ENCODE results near the gene SIRT3. TPM values are rescaled to one million over a fixed set of nuclear protein-coding genes. Genes with fewer than 3 reads are reported as not detected.

SIRT3 gene
- total and polyA plus RNA-seq, 2 of the 13 experiments (the other 11 are each of a cell fraction or from before 2014, with no cell fraction given), result 15.1 to 18.2 TPM

DNA sequence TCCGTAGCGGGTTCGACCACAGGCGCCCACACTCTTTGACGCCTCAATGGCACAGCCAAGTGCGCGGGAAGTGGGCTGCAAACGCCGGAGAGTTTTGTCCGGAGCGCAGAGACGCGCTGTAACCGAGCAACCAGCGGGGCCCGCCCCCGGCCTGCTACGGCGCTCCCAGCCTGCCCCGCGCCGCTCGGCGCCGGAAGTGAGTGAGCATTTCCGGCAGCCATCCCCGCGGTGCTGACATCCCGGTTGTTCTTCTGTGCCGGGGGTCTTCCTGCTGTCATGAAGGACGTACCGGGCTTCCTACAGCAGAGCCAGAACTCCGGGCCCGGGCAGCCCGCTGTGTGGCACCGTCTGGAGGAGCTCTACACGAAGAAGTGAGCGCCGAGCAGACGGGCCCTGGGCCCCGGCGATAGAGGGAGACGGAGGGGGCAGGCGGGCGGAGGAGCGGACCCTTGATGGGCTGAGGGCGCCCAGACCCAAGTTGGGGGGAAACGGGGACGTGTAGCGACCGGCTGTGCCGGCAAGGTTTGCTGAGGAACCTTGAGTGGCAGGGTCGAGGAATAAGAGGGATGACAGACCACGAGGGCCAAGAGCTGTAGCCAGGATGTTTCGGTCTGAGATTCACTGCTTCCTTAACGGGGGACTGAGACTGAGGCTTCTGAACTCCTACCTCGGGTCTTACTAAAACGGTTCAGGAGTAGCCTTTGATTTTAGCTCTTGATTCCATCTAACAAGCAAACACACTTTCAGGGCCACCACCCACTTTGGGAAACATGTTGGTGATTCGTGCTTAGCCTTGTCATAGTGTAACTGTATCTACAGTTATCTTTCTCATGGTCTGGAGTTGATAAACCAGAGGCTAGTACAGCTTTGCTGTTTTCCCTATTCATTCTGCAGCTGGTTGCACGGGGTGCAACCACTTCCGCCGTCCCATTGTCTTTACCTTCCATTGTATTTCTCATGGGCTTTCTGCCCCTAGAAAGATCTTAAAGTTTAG, 929 bp upstream of the SIRT3 start, which contains the start of gene PSMD13 (continued):
- TF ChIP-seq RXRB (CRISPR knock-in tag; IDR thresholded peaks at IDR 0.05; ENCODE audit: borderline replicate concordance), result peak; percentile 44
- TF ChIP-seq ISX (CRISPR knock-in tag; conservative IDR thresholded peaks at IDR 0.05), result no peak
- TF ChIP-seq NCOA1 (CRISPR knock-in tag; IDR thresholded peaks at IDR 0.05), result no peak
- peak; percentile 76 for TF ChIP-seq XRCC5 (optimal IDR thresholded peaks at IDR 0.05; ENCODE audit: low read length)
- TF ChIP-seq POLR2AphosphoS5 (IDR thresholded peaks at IDR 0.05; ENCODE audit: low read depth, low read length), result peak; percentile 57
- TF ChIP-seq ETV5 (CRISPR knock-in tag; IDR thresholded peaks at IDR 0.05; ENCODE audit: borderline replicate concordance), result peak; percentile 81
- 0 out of 2 replicates have a peak, but pooled peaks have one; percentile 21 for TF ChIP-seq BRD4 (CRISPR knock-in tag; IDR thresholded peaks at IDR 0.05)
- TF ChIP-seq SP4 (CRISPR knock-in tag; IDR thresholded peaks at IDR 0.05), result peak; percentile 77
- TF ChIP-seq, protein P1, sequence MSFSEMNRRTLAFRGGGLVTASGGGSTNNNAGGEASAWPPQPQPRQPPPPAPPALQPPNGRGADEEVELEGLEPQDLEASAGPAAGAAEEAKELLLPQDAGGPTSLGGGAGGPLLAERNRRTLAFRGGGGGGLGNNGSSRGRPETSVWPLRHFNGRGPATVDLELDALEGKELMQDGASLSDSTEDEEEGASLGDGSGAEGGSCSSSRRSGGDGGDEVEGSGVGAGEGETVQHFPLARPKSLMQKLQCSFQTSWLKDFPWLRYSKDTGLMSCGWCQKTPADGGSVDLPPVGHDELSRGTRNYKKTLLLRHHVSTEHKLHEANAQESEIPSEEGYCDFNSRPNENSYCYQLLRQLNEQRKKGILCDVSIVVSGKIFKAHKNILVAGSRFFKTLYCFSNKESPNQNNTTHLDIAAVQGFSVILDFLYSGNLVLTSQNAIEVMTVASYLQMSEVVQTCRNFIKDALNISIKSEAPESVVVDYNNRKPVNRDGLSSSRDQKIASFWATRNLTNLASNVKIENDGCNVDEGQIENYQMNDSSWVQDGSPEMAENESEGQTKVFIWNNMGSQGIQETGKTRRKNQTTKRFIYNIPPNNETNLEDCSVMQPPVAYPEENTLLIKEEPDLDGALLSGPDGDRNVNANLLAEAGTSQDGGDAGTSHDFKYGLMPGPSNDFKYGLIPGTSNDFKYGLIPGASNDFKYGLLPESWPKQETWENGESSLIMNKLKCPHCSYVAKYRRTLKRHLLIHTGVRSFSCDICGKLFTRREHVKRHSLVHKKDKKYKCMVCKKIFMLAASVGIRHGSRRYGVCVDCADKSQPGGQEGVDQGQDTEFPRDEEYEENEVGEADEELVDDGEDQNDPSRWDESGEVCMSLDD (CRISPR knock-in tag; IDR thresholded peaks at IDR 0.05; ENCODE audit: borderline replicate concordance), result 0 out of 2 replicates have a peak, but pooled peaks have one; percentile 53
- peak; percentile 98 for TF ChIP-seq GABPB1 (CRISPR knock-in tag; IDR thresholded peaks at IDR 0.05)
- TF ChIP-seq, protein P2, sequence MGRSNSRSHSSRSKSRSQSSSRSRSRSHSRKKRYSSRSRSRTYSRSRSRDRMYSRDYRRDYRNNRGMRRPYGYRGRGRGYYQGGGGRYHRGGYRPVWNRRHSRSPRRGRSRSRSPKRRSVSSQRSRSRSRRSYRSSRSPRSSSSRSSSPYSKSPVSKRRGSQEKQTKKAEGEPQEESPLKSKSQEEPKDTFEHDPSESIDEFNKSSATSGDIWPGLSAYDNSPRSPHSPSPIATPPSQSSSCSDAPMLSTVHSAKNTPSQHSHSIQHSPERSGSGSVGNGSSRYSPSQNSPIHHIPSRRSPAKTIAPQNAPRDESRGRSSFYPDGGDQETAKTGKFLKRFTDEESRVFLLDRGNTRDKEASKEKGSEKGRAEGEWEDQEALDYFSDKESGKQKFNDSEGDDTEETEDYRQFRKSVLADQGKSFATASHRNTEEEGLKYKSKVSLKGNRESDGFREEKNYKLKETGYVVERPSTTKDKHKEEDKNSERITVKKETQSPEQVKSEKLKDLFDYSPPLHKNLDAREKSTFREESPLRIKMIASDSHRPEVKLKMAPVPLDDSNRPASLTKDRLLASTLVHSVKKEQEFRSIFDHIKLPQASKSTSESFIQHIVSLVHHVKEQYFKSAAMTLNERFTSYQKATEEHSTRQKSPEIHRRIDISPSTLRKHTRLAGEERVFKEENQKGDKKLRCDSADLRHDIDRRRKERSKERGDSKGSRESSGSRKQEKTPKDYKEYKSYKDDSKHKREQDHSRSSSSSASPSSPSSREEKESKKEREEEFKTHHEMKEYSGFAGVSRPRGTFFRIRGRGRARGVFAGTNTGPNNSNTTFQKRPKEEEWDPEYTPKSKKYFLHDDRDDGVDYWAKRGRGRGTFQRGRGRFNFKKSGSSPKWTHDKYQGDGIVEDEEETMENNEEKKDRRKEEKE (IDR thresholded peaks at IDR 0.05), result no peak
- 0 out of 2 replicates have a peak, but pooled peaks have one; percentile 52 for TF ChIP-seq ZNF468 (CRISPR knock-in tag; IDR thresholded peaks at IDR 0.05)
- TF ChIP-seq JARID2 (CRISPR knock-in tag; IDR thresholded peaks at IDR 0.05; ENCODE audit: insufficient replicate concordance), result no peak
- TF ChIP-seq, protein P3, sequence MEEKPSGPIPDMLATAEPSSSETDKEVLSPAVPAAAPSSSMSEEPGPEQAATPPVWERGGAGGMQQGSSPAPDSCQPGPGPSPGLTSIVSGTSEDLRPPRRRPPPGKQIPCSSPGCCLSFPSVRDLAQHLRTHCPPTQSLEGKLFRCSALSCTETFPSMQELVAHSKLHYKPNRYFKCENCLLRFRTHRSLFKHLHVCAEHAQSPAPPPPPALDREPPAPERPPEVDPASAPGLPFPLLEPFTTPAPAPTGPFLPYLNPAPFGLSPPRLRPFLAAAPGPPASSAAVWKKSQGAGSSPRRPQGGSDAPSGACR (CRISPR knock-in tag; IDR thresholded peaks at IDR 0.05), result 0 out of 2 replicates have a peak, but pooled peaks have one; percentile 57
- TF ChIP-seq, protein P4, sequence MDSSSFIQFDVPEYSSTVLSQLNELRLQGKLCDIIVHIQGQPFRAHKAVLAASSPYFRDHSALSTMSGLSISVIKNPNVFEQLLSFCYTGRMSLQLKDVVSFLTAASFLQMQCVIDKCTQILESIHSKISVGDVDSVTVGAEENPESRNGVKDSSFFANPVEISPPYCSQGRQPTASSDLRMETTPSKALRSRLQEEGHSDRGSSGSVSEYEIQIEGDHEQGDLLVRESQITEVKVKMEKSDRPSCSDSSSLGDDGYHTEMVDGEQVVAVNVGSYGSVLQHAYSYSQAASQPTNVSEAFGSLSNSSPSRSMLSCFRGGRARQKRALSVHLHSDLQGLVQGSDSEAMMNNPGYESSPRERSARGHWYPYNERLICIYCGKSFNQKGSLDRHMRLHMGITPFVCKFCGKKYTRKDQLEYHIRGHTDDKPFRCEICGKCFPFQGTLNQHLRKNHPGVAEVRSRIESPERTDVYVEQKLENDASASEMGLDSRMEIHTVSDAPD (CRISPR knock-in tag; IDR thresholded peaks at IDR 0.05), result 0 out of 2 replicates have a peak, but pooled peaks have one; percentile 49
- TF ChIP-seq, protein P5, sequence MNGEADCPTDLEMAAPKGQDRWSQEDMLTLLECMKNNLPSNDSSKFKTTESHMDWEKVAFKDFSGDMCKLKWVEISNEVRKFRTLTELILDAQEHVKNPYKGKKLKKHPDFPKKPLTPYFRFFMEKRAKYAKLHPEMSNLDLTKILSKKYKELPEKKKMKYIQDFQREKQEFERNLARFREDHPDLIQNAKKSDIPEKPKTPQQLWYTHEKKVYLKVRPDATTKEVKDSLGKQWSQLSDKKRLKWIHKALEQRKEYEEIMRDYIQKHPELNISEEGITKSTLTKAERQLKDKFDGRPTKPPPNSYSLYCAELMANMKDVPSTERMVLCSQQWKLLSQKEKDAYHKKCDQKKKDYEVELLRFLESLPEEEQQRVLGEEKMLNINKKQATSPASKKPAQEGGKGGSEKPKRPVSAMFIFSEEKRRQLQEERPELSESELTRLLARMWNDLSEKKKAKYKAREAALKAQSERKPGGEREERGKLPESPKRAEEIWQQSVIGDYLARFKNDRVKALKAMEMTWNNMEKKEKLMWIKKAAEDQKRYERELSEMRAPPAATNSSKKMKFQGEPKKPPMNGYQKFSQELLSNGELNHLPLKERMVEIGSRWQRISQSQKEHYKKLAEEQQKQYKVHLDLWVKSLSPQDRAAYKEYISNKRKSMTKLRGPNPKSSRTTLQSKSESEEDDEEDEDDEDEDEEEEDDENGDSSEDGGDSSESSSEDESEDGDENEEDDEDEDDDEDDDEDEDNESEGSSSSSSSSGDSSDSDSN (CRISPR knock-in tag; IDR thresholded peaks at IDR 0.05), result peak; percentile 67
- TF ChIP-seq ZNF563 (CRISPR knock-in tag; IDR thresholded peaks at IDR 0.05), result no peak
- TF ChIP-seq NRL (CRISPR knock-in tag; IDR thresholded peaks at IDR 0.05; ENCODE audit: borderline replicate concordance), result peak; percentile 81; the same call in 1 of the 2 replicates
